Left hindlimb (tissue), 1 donor: ENCODE results near the gene LIF.
A peak's percentile ranks its signal among the peaks of the same experiment; 100 is the strongest.

Experiments
- DNase-seq: peaks from one replicate; pipeline ENCODE4 v3.0.0-alpha.2; 2018

The LIF gene

DNA sequence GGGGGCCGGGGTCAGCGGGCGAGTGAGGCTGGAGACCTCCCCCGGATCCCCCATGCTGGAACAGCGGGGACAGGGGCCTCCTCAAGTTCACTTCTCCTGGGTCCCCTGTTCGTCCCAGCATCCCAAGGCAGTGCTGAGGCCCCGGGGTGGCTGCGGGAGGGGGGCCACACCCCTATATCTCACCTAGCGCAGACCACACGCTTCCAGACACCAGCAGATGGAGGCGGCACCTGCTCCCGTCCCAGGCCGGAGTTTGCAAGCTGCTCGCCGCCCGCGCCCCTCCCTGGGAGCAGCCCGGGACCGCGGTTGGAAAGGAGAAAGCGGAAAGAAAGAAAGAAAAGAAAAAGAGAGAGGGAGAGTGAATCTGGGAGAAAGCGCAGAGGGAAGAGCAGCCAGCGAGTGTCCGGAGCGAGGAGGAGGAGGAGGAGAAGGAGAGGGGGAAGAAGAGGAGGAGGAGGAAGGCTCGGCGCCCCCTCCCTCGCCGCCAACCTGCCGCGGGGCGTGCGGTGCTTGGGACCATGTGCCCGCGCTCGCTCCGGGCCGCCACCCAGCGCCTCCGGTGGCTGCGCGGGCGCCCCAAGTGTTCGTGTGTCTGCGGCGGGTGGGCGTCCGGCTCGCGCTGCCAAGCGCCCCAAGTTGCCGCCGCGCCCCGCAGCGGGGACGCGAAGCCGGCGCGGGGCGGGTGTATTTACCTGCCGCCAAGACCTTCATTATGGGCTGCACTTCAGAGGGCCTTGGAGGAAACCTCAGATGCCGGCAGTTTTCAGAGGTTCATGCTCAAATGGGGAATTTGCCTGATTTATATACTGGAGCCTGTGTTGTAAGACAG, at the start of gene LIF:
LIF (minus strand) TSS at position 775 of the 829 bp plus-strand sequence; CDS start at position 711, 64 bp downstream.
- no peak for DNase-seq

DNA sequence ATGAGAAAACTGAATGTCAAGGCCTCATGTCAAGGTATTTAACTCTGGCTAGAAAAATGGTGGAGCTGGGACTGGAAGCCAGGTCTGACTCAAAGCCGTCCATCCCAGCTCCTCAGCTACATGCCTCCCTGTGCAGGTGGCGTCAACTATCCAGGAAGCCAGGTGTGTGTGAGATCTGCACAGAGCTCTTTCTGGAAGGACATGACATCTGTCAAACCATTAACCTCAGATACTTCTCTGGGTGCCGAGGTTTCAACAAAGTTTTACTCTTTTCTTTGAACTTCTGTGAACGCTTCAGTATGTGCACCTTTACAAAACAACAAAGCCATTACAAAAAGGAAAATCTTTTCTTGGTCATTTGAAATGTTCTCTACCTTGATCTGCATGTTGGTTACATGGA, 49.8 kb upstream of the LIF start:
- no peak for DNase-seq

DNA sequence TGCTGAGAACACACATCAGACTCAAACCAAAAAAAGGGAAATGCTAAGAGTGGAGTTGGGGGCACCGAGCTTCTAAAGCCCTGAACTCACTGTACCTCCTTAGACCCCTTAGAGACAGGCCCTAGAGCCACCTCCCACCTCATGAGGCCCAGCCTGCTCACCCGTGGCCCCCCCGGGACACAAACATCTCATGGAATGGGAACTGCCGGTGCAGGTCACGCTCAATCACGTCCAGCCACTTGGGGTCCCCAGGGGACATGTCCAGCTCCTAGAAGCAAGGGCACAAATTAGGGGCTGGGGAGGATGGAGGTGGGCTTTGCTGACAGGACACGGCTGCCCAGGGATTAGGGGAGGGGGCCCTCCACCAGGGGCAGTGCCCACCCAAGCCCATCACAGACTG, 49.0 kb upstream of the LIF start:
- no peak for DNase-seq

DNA sequence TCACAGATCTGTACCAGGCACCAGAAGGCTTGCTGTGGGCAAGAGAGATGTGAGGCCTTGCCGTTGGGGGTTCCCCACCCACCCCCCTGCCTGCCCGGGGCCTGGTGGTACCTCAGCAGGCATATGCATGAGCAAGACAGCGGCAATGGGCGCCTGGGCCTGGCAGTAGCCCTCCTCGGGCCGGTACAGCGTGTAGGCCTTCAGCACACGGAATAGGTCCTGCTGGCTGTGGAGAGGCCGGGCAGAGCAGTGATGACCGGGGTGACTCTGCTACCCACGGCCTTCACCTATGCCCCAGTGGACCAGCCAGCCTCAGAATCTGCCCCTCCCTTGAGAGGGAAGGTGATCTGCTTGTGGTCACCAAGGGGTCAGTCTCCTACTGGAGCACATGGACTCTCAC, 48.3 kb upstream of the LIF start:
- no peak for DNase-seq

DNA sequence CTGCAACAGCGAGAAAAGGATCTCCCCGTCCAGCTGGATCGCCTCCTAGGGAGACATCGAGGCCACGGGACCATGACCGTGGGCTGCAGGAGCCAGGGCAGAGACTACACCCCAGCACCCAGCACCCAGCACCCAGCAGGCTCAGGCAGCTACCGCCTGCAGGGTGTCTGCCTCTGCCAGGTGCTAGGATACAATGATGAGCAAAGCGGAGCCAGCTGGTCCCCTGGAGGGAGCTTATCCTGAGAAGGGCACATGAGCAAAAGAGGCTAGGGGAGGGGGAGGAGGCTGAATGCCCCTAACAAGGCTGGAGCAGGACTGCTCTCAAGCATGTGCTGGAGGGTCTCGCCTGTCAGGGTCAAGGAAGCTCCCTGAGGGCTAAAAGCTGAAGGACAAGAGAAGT, 47.5 kb upstream of the LIF start:
- no peak for DNase-seq

DNA sequence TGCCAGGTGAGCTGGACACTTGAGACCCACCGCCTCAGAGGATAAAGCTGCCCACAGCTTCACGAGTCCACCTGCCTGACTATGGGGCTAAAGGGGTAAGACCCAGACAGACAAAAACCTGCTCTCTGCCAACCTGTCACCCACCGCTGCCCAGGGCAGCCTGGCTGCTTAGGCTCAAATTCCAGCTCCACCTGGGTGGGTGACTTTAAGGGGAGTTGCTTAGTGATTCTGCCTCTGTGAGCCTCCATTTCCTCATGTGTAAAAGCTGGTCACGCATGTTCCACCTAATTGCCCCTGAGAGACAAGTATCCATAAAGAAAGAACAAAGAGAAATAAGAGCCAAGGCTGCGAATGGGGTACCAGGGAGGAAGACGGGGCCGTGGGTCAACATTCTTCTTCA, 46.5 kb upstream of the LIF start:
- no peak for DNase-seq

DNA sequence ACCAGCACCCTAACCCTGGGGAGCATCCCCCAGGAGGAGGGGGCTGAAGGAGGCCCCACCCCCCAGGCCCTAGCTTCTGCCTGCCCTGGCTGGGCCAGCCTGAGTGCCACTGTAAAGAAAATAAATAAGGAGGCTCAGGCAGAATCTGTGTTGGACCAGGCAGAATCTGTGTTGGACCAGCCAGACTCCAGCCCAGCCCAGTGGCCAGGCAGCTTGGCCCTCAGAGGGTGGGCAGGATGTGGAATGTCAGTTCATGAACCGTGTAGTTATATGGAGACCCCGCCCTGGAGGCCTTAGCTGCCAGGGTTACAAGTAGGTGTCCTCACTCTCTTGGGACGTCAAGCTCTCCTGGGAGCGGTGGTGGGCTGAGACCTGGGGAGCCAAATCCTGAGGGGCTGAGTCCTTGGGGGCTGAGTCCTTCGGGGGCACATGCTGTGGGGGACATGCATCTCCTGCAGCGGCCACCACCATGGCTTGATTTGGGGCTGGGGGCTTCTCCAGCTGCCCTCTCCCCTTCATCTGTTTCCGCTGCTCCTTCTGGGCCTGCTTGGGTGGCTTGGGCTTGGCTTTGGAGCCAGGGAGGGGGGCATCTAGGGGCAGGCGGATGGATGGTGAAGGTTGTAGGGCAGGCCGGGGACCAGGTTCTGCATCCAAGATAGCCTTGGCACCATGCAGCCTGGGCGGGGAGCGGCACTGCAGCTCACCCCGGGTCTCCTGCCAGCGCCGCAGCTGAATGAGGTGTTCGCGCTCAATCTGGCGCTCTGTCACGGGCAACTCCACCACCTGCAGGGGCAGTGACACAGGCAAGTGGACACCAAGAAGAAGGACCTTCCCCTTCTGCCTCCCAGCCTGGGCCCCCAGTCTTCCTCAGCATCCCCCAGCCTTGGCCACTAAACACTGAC, 45.8 kb upstream of the LIF start:
- DNase-seq = no peak

DNA sequence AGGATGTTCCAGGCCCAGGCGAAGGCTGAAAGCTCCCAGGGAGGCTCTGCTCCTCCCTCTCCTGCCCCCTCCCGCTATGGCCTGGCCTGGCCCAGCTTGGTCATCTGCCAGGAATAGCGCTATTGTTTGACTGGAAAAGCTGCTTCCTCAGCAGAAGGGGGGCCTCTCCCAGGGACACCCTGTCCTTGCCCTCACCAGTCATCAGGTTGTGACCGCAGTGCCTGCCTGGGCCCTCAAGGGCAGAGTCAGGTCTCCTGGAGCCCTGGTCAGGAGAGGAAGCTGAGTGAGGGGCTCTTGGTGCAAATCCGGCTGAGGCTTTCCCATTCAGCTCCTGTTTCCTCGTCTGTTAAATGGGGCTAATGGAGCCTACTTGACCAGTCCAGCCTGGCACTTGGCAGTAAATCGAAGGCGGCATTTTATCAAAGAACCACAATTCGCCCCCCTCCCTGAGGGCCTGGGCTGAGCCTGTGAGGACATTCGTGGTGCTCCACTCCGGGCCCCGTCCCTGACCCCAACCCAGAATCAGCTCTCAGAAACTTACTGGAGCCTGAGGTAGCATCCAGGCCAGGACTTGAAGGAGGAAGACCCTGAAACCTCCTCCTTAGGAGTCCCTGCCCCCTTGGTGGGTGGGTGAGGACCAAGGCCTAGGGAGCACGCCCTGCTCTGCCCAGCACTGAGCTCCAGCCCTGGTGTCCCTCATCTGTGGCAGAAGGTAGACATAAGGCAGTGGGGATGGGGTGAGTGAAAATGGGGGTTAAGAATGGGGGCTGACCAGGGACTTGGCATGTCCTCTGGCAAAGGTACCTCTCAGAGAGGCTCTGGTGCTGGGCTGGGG, 44.7 kb upstream of the LIF start:
- peak; percentile 77 for DNase-seq

DNA sequence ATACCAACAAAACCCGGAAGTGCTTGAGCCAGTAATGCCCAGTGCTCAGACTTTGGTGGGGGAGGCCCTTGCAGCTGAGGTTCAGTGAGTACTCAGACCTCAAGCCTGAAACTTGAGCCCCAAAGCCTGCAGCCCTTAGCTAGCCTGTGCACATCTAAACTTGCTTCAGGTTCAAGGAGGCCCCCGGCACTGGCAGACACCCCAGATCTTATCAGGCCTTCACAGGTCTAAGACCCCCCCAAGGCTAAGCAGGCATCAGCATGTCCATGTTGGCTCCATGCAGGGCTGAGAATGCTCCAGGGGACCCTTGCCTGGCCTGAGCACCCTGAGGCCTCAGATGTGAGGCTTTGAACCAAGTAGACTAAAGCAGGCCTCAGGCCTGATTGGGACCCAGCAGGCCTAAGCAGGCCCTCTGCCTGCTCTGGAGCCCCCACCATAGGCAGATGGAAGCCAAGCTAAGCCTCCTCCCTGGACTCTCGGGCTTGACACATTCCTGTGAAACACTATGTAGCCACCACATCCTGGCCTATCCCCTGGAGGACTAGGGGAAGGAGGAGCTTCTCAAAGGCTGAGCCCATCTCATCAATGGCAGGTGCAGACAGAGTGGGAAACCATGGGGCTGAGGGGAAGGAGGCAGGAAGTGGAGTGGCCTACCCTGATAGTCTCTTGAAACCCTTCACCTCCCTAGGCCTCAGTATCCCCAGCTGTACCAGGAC, 43.9 kb upstream of the LIF start:
- peak; percentile 64 for DNase-seq

DNA sequence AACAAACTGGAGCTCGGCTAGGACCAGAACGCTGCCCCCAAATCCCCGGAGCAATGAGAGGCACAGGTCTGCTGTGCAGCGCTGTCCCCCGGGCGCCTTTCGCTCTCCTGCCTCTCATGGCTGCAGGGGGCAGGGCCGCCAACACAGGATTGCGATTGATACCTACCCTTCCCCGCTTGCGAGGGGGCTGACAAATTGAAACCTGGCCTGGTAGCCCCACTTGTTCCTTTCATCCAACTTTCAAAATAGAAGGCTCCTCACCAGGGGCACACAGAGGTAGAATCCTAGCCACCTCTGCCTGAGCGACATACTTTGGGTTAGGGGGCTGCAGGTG, 43.4 kb upstream of the LIF start:
- DNase-seq = no peak

DNA sequence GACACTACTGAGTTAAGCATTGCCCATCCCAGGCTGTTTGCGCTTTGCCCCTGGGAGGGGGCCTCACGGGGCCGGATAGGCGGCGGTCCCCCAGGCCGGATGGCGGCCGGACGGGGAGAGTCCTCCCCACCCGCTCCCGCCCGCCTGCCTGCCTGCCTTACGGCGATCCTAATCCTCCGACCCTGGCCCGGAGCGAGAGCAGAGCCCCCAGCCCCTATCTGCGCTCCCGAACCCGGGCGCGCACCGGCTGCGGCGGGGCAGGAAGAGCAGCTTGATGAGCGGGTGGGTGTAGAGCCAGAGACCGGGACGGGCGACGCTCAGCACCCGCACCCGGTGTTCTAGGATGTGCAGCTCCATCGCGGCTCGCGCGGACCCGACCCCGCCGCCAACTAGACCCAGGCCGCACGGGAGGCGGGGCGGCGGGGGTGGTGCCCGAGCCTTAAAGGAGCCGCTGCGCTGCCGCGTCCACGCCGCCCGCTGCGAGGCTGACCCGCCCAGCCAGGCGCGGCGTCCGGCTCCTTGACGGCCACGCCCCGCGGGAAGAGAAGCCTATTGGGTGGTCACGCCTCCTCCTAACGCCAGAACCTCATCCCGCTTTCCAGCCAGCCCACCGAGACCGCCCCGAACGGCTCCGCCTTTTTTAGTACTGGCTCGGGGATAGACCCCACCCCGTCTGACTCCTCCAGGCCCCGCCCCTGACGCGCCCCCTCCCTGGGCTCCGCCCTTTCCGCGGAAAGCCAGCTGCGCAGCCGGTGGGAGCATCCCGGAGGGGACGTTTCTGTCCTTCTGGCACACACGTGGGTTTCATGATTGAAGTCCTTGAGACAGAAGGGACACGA, 42.8 kb upstream of the LIF start, which contains the start of gene CASTOR1:
CASTOR1 (minus strand) TSS at position 365 of the 839 bp plus-strand sequence; CDS start at position 357, 8 bp downstream.
- DNase-seq = peak; percentile 98

DNA sequence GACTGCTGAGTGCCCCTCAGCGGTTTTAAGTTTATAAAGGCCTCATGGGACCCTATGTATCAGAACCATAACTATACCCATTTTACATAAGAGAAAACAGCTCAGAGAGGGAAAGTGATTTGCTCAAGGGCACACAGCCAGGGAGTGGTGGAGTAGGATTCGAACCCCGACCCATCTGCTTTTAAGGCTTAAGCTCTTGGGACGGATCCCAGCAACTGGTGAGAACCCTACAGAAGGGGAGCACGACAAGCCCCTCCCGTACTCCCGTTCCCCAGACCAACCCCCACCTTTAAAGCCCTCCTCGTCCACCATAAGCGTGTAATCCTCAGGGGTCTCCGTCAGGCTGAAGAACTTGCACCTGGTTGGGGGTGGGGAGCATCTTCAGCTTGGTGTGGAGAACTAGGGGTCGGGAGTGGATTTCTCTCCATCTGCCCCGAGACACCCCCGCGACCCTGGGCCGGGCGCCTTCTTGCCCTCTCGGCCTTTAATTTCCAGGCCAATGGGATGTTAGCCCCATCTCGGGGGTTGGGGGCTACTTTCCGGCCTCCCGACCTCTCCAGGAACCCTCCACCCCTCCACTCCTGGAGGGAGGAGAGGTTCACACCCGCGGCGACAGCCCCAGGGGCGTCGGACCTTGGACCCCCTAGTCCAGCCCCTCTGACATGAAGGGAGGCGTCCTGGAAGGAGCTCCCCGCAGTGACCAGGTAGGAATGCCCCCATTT, 42.0 kb upstream of the LIF start:
- DNase-seq = no peak

DNA sequence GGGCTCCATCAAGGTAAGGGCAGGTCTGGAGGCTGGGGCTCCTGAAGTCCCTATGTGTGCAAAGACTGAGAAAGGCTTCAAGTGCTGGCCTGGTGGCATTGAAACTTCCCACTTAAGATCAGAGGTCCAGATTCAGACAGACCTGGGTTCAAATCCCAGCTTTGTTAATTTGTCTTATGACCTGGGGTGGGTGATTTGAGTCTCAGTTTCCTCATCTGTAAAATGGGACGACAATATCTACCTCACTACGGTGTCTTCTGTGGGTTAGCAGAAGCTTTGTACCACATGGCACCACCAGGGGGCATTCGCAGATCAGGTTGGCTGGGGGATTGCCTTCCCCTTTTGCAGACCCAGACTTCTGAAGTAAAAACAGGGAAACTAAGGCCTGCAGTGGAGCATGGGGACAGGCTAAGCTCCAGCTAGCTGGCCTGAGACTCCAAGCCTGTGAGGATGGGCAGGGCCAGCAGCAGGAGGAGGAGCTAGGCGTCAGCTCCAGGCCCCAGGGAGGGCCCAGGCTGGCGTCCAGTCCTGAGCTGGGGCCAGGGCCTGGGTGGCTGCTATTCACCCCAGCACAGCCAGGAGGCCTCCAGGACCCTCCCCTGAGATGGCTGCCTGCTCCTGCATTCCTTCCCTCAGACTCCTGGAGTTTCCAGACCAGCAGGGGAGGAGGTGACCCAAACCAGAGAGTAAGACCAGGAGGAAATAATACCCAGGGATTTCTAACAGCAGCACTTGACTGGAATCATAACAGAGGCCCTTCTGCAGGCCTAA, 41.3 kb upstream of the LIF start:
- peak; percentile 87 for DNase-seq

DNA sequence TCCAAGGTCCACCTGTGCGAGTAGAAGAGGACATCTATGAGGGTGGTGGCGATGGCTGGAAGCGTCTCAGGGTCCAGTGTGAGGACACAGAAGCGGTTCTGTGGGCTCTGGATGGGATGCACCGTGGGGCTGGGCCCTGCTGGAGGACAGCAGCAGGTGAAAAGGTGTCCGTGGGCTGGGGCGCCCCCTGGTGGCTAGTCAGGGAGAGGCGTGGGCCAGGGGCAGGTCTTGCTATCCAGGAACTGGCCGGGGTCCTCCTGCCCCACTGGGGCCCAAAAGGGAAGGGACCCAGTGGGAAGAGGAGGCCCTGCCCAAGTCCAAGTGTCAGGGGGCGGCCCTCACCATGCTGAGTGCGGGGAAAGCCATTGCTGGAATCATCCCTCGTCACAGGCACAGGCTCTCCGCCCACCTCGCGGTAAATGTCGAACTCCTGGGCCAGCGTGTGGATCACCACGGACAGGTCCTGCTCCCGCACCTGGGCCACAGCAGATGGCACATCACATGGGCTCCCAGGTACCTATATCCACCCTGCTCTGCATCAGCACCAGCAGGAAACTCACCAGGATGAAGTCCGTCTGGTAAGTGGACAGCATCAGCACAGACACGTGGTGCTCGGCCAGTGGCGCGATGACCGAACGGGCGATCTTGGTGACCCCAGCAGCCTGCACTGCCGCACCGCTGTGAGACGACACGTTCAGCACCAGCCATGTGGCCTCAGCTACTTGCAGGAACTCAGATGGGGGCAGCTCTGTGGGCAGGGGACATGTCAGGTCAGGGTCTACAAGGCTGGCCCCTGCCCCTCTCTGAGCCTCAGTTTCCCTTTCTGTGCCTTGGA, 40.5 kb upstream of the LIF start:
- no peak for DNase-seq

DNA sequence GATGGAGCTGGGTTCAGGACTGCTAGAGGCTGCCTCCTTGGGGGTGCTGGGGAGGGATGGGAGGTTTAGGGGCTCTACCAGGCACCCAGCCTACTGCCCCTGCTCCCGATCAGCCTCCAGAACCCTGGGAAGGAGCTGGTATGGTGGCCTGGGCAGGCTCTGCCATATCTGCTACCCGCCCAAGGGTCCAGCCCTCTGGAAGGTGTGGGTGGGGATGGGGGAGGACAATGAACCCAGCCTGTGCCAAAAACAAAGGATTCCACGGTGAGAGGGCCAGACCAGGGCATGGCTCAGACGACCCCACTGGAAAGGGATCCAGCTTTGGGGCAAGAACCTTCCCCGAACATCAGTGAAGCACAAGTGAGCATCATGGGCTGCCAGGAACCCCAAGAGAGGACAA, 39.8 kb upstream of the LIF start:
- no peak for DNase-seq

DNA sequence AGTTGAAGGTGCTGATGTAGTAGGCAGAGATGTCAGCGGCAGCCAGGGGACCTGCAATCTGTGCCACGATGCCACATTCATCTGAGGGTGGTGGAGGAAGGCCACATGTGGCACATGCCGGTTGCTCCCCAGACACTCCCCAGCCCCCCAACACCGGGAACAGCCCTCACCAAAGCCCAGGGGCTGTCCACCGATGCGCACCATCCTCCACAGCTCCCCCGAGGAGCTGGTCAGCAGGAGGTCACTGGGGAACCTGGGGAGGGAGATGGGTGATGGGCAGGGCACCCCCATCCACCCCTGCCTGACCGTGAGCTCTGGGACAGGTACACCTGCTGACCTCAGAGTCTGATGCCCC, 39.3 kb upstream of the LIF start:
- DNase-seq = no peak

DNA sequence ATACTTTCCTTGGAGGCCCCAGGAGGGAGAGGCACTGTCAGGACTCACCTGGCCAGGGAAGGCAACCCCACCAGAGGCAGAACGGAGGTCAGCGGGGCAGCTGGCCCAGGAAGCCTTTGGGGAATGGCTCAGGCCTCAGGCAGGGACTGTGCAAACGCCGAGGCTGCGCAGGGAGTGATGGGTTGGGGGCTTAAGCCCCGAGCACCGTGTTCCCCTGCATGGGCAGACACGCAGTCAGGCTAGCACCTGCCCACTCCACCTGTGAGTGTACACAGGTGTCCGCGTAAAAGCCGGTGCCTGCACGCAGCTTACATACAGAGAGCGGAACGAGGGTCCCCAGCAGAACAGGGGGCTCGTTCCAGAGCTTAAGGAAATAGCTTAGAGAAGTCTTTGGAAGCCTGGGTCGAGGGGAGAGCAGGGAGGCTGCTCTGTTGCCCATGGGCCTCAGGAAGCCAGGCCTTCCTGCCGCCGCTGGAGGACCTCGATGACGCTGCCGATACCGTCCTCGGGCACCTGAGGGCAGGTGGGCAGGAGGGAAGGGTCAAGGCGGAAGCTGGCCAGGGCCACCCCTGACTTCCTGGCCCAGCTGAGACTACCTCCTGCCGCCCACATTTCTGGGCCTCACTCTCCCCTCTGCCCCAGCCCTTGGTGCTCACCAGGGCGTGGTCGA, 38.8 kb upstream of the LIF start:
- no peak for DNase-seq

DNA sequence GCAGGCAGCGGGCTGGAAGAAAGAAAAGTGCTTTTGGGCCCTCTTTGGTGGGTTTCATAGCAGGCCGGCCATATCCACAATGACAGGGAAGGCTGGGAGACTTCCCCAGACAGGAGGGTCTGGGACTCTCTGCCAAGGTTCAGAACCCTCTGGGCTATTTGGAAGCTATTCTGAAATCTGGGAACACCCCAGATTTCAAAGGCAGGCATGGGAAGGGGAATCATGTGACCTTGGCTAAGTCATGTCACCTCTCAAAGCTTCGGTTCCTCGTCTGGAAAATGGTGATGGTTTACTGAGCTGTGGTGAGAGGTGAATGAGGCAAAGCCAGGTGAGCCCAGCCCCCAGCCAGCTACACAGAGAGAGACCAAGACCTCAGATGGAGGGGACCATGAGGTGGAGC, 38.1 kb upstream of the LIF start:
- DNase-seq = no peak

DNA sequence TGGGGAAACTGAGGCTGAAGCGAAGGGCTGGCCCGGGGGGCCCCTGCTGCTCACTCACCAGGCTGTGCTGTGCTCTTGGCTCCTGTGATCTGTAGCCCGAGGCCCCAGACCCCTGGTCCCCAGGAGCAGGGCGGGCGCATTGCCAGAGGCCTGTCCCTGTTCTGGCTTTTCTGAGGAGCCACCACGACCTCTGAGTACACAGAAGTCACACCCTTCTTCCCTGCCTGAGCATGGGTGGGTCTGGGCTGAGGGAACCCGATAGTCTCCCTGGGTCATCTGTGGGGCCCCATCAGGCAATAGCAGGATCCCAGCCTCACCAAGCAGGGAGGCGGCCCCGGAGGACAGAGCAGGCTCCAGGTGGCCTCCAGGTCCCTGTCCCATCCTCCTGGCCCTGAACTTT, 37.6 kb upstream of the LIF start:
- no peak for DNase-seq
